ENCODE results near the gene ARID5B.

ARID5B gene

DNA sequence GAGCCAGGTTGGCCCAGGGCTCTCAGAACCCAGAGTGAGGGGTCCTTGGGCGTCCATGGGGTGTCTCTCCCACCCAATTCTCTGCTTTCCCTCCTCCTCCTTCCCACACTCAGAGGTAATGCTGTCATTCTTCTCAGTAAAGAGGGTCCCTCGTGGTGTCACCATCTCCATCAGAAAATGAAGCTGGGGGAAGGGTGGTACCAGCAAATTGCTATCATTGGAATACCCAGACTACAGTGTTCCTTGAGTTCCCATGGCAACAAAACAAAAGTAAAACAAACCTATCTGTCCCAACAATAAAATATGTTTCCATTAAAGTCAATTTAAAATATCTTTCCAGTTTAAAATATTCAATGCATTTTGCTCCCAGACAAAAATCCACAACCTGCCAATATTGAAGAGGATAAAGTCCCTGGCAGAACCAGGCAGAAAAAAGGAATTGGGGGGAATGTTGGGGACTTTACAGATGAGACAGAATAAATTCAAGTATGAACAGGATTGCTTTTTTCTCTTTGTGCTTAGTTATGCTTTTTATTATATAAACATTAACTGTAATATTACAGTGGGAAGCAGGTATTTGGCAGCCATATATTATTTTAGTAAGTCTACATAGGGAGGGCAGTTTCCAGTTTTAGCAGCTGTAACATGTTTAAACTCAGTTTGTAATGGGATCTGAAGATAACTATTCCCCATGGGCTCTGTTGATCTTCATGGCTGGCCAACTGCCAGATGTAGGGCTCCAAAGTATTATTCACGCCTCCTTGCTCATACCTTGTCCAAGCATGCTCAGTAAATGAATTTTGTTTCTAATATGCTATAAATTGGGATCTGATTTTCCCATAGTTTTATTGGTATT is 182.1 kb downstream of the ARID5B start (continued):
- TF ChIP-seq, protein P1, sequence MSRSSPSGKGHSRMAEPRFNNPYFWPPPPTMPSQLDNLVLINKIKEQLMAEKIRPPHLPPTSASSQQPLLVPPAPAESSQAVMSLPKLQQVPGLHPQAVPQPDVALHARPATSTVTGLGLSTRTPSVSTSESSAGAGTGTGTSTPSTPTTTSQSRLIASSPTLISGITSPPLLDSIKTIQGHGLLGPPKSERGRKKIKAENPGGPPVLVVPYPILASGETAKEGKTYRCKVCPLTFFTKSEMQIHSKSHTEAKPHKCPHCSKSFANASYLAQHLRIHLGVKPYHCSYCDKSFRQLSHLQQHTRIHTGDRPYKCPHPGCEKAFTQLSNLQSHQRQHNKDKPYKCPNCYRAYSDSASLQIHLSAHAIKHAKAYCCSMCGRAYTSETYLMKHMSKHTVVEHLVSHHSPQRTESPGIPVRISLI (tag by site-specific recombination; IDR thresholded peaks at IDR 0.05): 0 out of 2 replicates have a peak, but pooled peaks have one; percentile 6
- TF ChIP-seq WT1 (tag by site-specific recombination; IDR thresholded peaks at IDR 0.05) (peak; percentile 79), ZNF23 (tag by site-specific recombination; IDR thresholded peaks at IDR 0.05; ENCODE audit: borderline replicate concordance) (no peak), ZFP3 (tag by site-specific recombination; IDR thresholded peaks at IDR 0.05; ENCODE audit: low read depth) (no peak), EGR2 (tag by site-specific recombination; IDR thresholded peaks at IDR 0.05; ENCODE audit: low read depth) (no peak), ZBTB8A (tag by site-specific recombination; IDR thresholded peaks at IDR 0.05) (no peak), KLF9 (tag by site-specific recombination; IDR thresholded peaks at IDR 0.05; ENCODE audit: low read depth) (no peak), GLI4 (tag by site-specific recombination; IDR thresholded peaks at IDR 0.05) (no peak), ZNF549 (tag by site-specific recombination; IDR thresholded peaks at IDR 0.05) (no peak), SP2 (tag by site-specific recombination; IDR thresholded peaks at IDR 0.05) (no peak), ZFHX2 (tag by site-specific recombination; conservative IDR thresholded peaks at IDR 0.05) (no peak), ZNF701 (tag by site-specific recombination; IDR thresholded peaks at IDR 0.05) (no peak), HOXA7 (CRISPR knock-in tag; IDR thresholded peaks at IDR 0.05; ENCODE audit: borderline replicate concordance) (no peak), ZNF112 (tag by site-specific recombination; IDR thresholded peaks at IDR 0.05) (no peak), ZNF394 (tag by site-specific recombination; IDR thresholded peaks at IDR 0.05; ENCODE audit: borderline replicate concordance) (no peak), ZNF600 (tag by site-specific recombination; IDR thresholded peaks at IDR 0.05) (peak; percentile 42; the same call in 1 of the 2 replicates), ZNF843 (tag by site-specific recombination; IDR thresholded peaks at IDR 0.05) (peak; percentile 65; the same call in 1 of the 2 replicates), ZNF19 (tag by site-specific recombination; IDR thresholded peaks at IDR 0.05; ENCODE audit: low read depth) (no peak), ZNF530 (tag by site-specific recombination; IDR thresholded peaks at IDR 0.05; ENCODE audit: low read depth) (no peak), KLF10 (tag by site-specific recombination; IDR thresholded peaks at IDR 0.05) (peak; percentile 49; the same call in 1 of the 2 replicates), ZFP69B (tag by site-specific recombination; IDR thresholded peaks at IDR 0.05) (no peak)
- TF ChIP-seq, protein P2, sequence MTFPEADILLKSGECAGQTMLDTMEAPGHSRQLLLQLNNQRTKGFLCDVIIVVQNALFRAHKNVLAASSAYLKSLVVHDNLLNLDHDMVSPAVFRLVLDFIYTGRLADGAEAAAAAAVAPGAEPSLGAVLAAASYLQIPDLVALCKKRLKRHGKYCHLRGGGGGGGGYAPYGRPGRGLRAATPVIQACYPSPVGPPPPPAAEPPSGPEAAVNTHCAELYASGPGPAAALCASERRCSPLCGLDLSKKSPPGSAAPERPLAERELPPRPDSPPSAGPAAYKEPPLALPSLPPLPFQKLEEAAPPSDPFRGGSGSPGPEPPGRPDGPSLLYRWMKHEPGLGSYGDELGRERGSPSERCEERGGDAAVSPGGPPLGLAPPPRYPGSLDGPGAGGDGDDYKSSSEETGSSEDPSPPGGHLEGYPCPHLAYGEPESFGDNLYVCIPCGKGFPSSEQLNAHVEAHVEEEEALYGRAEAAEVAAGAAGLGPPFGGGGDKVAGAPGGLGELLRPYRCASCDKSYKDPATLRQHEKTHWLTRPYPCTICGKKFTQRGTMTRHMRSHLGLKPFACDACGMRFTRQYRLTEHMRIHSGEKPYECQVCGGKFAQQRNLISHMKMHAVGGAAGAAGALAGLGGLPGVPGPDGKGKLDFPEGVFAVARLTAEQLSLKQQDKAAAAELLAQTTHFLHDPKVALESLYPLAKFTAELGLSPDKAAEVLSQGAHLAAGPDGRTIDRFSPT (tag by site-specific recombination; IDR thresholded peaks at IDR 0.05): no peak
- TF ChIP-seq, protein P3, sequence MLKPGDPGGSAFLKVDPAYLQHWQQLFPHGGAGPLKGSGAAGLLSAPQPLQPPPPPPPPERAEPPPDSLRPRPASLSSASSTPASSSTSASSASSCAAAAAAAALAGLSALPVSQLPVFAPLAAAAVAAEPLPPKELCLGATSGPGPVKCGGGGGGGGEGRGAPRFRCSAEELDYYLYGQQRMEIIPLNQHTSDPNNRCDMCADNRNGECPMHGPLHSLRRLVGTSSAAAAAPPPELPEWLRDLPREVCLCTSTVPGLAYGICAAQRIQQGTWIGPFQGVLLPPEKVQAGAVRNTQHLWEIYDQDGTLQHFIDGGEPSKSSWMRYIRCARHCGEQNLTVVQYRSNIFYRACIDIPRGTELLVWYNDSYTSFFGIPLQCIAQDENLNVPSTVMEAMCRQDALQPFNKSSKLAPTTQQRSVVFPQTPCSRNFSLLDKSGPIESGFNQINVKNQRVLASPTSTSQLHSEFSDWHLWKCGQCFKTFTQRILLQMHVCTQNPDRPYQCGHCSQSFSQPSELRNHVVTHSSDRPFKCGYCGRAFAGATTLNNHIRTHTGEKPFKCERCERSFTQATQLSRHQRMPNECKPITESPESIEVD (tag by site-specific recombination; IDR thresholded peaks at IDR 0.05): peak; percentile 97
- TF ChIP-seq, protein P4, sequence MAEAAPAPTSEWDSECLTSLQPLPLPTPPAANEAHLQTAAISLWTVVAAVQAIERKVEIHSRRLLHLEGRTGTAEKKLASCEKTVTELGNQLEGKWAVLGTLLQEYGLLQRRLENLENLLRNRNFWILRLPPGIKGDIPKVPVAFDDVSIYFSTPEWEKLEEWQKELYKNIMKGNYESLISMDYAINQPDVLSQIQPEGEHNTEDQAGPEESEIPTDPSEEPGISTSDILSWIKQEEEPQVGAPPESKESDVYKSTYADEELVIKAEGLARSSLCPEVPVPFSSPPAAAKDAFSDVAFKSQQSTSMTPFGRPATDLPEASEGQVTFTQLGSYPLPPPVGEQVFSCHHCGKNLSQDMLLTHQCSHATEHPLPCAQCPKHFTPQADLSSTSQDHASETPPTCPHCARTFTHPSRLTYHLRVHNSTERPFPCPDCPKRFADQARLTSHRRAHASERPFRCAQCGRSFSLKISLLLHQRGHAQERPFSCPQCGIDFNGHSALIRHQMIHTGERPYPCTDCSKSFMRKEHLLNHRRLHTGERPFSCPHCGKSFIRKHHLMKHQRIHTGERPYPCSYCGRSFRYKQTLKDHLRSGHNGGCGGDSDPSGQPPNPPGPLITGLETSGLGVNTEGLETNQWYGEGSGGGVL (tag by site-specific recombination; IDR thresholded peaks at IDR 0.05): no peak
- TF ChIP-seq, protein P5, sequence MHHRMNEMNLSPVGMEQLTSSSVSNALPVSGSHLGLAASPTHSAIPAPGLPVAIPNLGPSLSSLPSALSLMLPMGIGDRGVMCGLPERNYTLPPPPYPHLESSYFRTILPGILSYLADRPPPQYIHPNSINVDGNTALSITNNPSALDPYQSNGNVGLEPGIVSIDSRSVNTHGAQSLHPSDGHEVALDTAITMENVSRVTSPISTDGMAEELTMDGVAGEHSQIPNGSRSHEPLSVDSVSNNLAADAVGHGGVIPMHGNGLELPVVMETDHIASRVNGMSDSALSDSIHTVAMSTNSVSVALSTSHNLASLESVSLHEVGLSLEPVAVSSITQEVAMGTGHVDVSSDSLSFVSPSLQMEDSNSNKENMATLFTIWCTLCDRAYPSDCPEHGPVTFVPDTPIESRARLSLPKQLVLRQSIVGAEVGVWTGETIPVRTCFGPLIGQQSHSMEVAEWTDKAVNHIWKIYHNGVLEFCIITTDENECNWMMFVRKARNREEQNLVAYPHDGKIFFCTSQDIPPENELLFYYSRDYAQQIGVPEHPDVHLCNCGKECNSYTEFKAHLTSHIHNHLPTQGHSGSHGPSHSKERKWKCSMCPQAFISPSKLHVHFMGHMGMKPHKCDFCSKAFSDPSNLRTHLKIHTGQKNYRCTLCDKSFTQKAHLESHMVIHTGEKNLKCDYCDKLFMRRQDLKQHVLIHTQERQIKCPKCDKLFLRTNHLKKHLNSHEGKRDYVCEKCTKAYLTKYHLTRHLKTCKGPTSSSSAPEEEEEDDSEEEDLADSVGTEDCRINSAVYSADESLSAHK (tag by site-specific recombination; IDR thresholded peaks at IDR 0.05): peak; percentile 81
- TF ChIP-seq, protein P6, sequence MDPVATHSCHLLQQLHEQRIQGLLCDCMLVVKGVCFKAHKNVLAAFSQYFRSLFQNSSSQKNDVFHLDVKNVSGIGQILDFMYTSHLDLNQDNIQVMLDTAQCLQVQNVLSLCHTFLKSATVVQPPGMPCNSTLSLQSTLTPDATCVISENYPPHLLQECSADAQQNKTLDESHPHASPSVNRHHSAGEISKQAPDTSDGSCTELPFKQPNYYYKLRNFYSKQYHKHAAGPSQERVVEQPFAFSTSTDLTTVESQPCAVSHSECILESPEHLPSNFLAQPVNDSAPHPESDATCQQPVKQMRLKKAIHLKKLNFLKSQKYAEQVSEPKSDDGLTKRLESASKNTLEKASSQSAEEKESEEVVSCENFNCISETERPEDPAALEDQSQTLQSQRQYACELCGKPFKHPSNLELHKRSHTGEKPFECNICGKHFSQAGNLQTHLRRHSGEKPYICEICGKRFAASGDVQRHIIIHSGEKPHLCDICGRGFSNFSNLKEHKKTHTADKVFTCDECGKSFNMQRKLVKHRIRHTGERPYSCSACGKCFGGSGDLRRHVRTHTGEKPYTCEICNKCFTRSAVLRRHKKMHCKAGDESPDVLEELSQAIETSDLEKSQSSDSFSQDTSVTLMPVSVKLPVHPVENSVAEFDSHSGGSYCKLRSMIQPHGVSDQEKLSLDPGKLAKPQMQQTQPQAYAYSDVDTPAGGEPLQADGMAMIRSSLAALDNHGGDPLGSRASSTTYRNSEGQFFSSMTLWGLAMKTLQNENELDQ (tag by site-specific recombination; IDR thresholded peaks at IDR 0.05; ENCODE audit: low read depth): no peak

All from HEK293 (cell line).